ENCODE measurements around the gene RICTOR.

RICTOR gene

GRCh38 chr5:39074017-39074814, at the start of gene RICTOR:
RICTOR (minus strand) TSS chr5:39074399; CDS start chr5:39074377, 22 bp downstream.
- peak; percentile 72 for DNase-seq (ENCODE audit: low read depth)

- no peak for DNase-seq (ENCODE audit: low read depth)
Measured at GRCh38 chr5:39121922-39122321, 47.7 kb upstream of the RICTOR start.

- no peak for DNase-seq (ENCODE audit: low read depth)
Measured at GRCh38 chr5:39121315-39121714, 47.1 kb upstream of the RICTOR start.

GRCh38 chr5:39120052-39120420, 45.8 kb upstream of the RICTOR start:
- no peak for DNase-seq (ENCODE audit: low read depth)

GRCh38 chr5:39119404-39120051, 45.3 kb upstream of the RICTOR start:
- no peak for DNase-seq (ENCODE audit: low read depth)

GRCh38 chr5:39118638-39119037, 44.4 kb upstream of the RICTOR start:
- no peak for DNase-seq (ENCODE audit: low read depth)

- no peak for DNase-seq (ENCODE audit: low read depth)
Measured at GRCh38 chr5:39117401-39117800, 43.2 kb upstream of the RICTOR start.

- DNase-seq (ENCODE audit: low read depth): no peak
Measured at GRCh38 chr5:39116344-39117170, 42.4 kb upstream of the RICTOR start.

- no peak for DNase-seq (ENCODE audit: low read depth)
Measured at GRCh38 chr5:39115644-39116343, 41.6 kb upstream of the RICTOR start.

GRCh38 chr5:39114155-39114554, 40.0 kb upstream of the RICTOR start:
- no peak for DNase-seq (ENCODE audit: low read depth)

- DNase-seq (ENCODE audit: low read depth): no peak
Measured at GRCh38 chr5:39113354-39113953, 39.3 kb upstream of the RICTOR start.

- no peak for DNase-seq (ENCODE audit: low read depth)
Measured at GRCh38 chr5:39109606-39110005, 35.4 kb upstream of the RICTOR start.

GRCh38 chr5:39108987-39109386, 34.8 kb upstream of the RICTOR start:
- no peak for DNase-seq (ENCODE audit: low read depth)

GRCh38 chr5:39107350-39107749, 33.2 kb upstream of the RICTOR start:
- DNase-seq (ENCODE audit: low read depth): no peak

GRCh38 chr5:39106322-39106721, 32.1 kb upstream of the RICTOR start:
- no peak for DNase-seq (ENCODE audit: low read depth)

GRCh38 chr5:39104221-39104620, 30.0 kb upstream of the RICTOR start:
- DNase-seq (ENCODE audit: low read depth): no peak

- no peak for DNase-seq (ENCODE audit: low read depth)
Measured at GRCh38 chr5:39102684-39103155, 28.5 kb upstream of the RICTOR start.

GRCh38 chr5:39100851-39101396, 26.7 kb upstream of the RICTOR start:
- no peak for DNase-seq (ENCODE audit: low read depth)

- no peak for DNase-seq (ENCODE audit: low read depth)
Measured at GRCh38 chr5:39100301-39100850, 26.2 kb upstream of the RICTOR start.

- no peak for DNase-seq (ENCODE audit: low read depth)
Measured at GRCh38 chr5:39099831-39100230, 25.6 kb upstream of the RICTOR start.

- DNase-seq (ENCODE audit: low read depth): no peak
Measured at GRCh38 chr5:39093352-39093751, 19.2 kb upstream of the RICTOR start.

Measured in CMK (cell line).